WTC11 (cell line): ENCODE data around the gene TAS2R40. TPM values are rescaled to one million over a fixed set of nuclear protein-coding genes. Genes with fewer than 3 reads are reported as not detected.

ENCODE experiments used
- ATAC-seq: fragments of 200-7000 bp; cut with Tn5 transposase; 2 replicates; pipeline ENCODE4 v1.10.0; 2021; ENCODE audit warnings: mild to moderate bottlenecking, moderate library complexity
- CTCF ChIA-PET: fragments of 300-600 bp; sonication (Branson Sonifier 250); formaldehyde crosslinking; loops from one replicate; lab custom pipeline; 2021; ENCODE audit warnings: antibody characterized with exemption; lab: Charles Lee
- POLR2A ChIA-PET: fragments of 350-600 bp; sonication (Branson Sonifier 250); formaldehyde crosslinking; loops from one replicate; lab custom pipeline; 2021; ENCODE audit warnings: antibody characterized with exemption; lab: Charles Lee
- DNase-seq: peaks from one replicate; pipeline ENCODE4 v3.0.0; 2021; ENCODE audit warnings: low spot score
- H3K27ac Mint-ChIP-seq: 2 replicates; pipeline ENCODE4 v1.8.0; 2021; ENCODE audit warnings: mixed read lengths
- H3K27me3 Mint-ChIP-seq: 2 replicates; pipeline ENCODE4 v1.8.0; 2021; ENCODE audit warnings: low read depth, mild to moderate bottlenecking, moderate library complexity, mixed read lengths
- H3K36me3 Mint-ChIP-seq: 2 replicates; pipeline ENCODE4 v1.8.0; 2021; ENCODE audit warnings: mixed read lengths
- H3K4me1 Mint-ChIP-seq: 2 replicates; pipeline ENCODE4 v1.8.0; 2022; ENCODE audit warnings: mixed read lengths
- H3K4me3 Mint-ChIP-seq: 2 replicates; pipeline ENCODE4 v1.8.0; 2021; ENCODE audit warnings: mild to moderate bottlenecking, moderate library complexity, mixed read lengths
- H3K9me3 Mint-ChIP-seq: 2 replicates; pipeline ENCODE4 v1.8.0; 2021; ENCODE audit warnings: mixed read lengths
- ARID4B ChIP-seq: sonication (generic); formaldehyde crosslinking; IDR thresholded peaks from 2 replicates; pipeline ENCODE4 v1.8.0; 2023; ENCODE audit warnings: missing genetic modification reagents, mild to moderate bottlenecking, borderline replicate concordance
- ESRRA ChIP-seq: sonication (generic); formaldehyde crosslinking; IDR thresholded peaks from 2 replicates; pipeline ENCODE4 v1.8.1; 2022; ENCODE audit warnings: mild to moderate bottlenecking, missing genetic modification reagents, borderline replicate concordance
- ETV6 ChIP-seq: sonication (generic); formaldehyde crosslinking; IDR thresholded peaks from 2 replicates; pipeline ENCODE4 v1.8.1; 2022; ENCODE audit warnings: mild to moderate bottlenecking, missing genetic modification reagents
- FOXP1 ChIP-seq: sonication (generic); formaldehyde crosslinking; IDR thresholded peaks from 2 replicates; pipeline ENCODE4 v1.8.0; 2022; ENCODE audit warnings: missing genetic modification reagents, mild to moderate bottlenecking, moderate library complexity, borderline replicate concordance
- GABPB1 ChIP-seq: sonication (generic); formaldehyde crosslinking; IDR thresholded peaks from 2 replicates; pipeline ENCODE4 v1.8.1; 2023; ENCODE audit warnings: mild to moderate bottlenecking, missing genetic modification reagents
- HMGXB4 ChIP-seq: sonication (generic); formaldehyde crosslinking; IDR thresholded peaks from 2 replicates; pipeline ENCODE4 v1.8.1; 2023; ENCODE audit warnings: mild to moderate bottlenecking, moderate library complexity, missing genetic modification reagents
- IRF1 ChIP-seq: sonication (generic); formaldehyde crosslinking; IDR thresholded peaks from 2 replicates; pipeline ENCODE4 v1.8.0; 2023; ENCODE audit warnings: missing genetic modification reagents
- NFE2L1 ChIP-seq: sonication (generic); formaldehyde crosslinking; IDR thresholded peaks from 2 replicates; pipeline ENCODE4 v1.8.1; 2023; ENCODE audit warnings: missing genetic modification reagents
- SOX15 ChIP-seq: fragments of 250-450 bp; sonication (Bioruptor Pico); IDR thresholded peaks from 2 replicates; pipeline ENCODE4 v1.9.0; 2021; ENCODE audit warnings: mild to moderate bottlenecking
- TP53 ChIP-seq: sonication (generic); formaldehyde crosslinking; IDR thresholded peaks from 2 replicates; pipeline ENCODE4 v1.8.1; 2023; ENCODE audit warnings: mild to moderate bottlenecking, missing genetic modification reagents
- USF2 ChIP-seq: sonication (generic); formaldehyde crosslinking; IDR thresholded peaks from 2 replicates; pipeline ENCODE4 v1.8.1; 2023; ENCODE audit warnings: mild to moderate bottlenecking, missing genetic modification reagents, moderate library complexity
- ZMAT4 ChIP-seq: fragments of 250-450 bp; sonication (Bioruptor Pico); IDR thresholded peaks from 2 replicates; pipeline ENCODE4 v1.9.0; 2021; ENCODE audit warnings: mild to moderate bottlenecking
- ZNF232 ChIP-seq: sonication (generic); formaldehyde crosslinking; IDR thresholded peaks from 2 replicates; pipeline ENCODE4 v1.8.0; 2022; ENCODE audit warnings: mild to moderate bottlenecking, missing genetic modification reagents
- ZNF263 ChIP-seq: sonication (generic); formaldehyde crosslinking; IDR thresholded peaks from 2 replicates; pipeline ENCODE4 v1.8.1; 2022; ENCODE audit warnings: low read depth, mild to moderate bottlenecking, moderate library complexity, missing genetic modification reagents
- ZNF423 ChIP-seq: fragments of 250-450 bp; sonication (Bioruptor Pico); IDR thresholded peaks from 2 replicates; pipeline ENCODE4 v2.1.2; 2022; ENCODE audit warnings: mild to moderate bottlenecking, moderate library complexity
- total RNA-seq: library from RNA; stranded (reverse); gene quantifications from 3 replicates; pipeline ENCODE4 v1.2.3, GENCODE V29; 2021
- TF ChIP-seq, protein P1 (sequence below): sonication (generic); formaldehyde crosslinking; IDR thresholded peaks from 2 replicates; pipeline ENCODE4 v1.8.1; 2022; ENCODE audit warnings: mild to moderate bottlenecking, moderate library complexity, missing genetic modification reagents
- TF ChIP-seq, protein P2 (sequence below): sonication (generic); formaldehyde crosslinking; IDR thresholded peaks from 2 replicates; pipeline ENCODE4 v1.8.0; 2022; ENCODE audit warnings: missing genetic modification reagents

TAS2R40 gene
- total RNA-seq, 1 experiment from 2014 or later: not detected

GRCh38 chr7:143202161-143202560 lies 19.7 kb upstream of the TAS2R40 start (continued):
- TF ChIP-seq, protein P1, sequence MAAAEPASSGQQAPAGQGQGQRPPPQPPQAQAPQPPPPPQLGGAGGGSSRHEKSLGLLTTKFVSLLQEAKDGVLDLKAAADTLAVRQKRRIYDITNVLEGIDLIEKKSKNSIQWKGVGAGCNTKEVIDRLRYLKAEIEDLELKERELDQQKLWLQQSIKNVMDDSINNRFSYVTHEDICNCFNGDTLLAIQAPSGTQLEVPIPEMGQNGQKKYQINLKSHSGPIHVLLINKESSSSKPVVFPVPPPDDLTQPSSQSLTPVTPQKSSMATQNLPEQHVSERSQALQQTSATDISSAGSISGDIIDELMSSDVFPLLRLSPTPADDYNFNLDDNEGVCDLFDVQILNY (CRISPR knock-in tag): no peak

GRCh38 chr7:143203386-143203785 lies 18.5 kb upstream of the TAS2R40 start:
- Mint-ChIP-seq H3K36me3 (no peaks in the 10 kb centered on the region), H3K27ac (no peak overlapping the region), H3K9me3 (peaks cover 6% of the 10 kb centered on the region), H3K27me3 (no peaks in the 10 kb centered on the region; the same call in 1 of the 2 replicates), H3K4me3 (no peak overlapping the region), H3K4me1 (0 out of 2 replicates have a peak, but pooled peaks cover 4% of the 10 kb centered on the region)
- ATAC-seq: no peak
- POLR2A ChIA-PET: no interaction called here
- TF ChIP-seq ZNF232 (CRISPR knock-in tag) (no peak), GABPB1 (CRISPR knock-in tag) (no peak), NFE2L1 (CRISPR knock-in tag) (no peak), SOX15 (CRISPR knock-in tag) (no peak), USF2 (CRISPR knock-in tag) (no peak), ZMAT4 (CRISPR knock-in tag) (no peak), ETV6 (CRISPR knock-in tag) (no peak), FOXP1 (CRISPR knock-in tag) (no peak), HMGXB4 (CRISPR knock-in tag) (no peak), ZNF263 (CRISPR knock-in tag) (no peak), ARID4B (CRISPR knock-in tag) (no peak), ESRRA (CRISPR knock-in tag) (no peak), TP53 (CRISPR knock-in tag) (no peak), ZNF423 (CRISPR knock-in tag) (no peak), IRF1 (CRISPR knock-in tag) (no peak)
- TF ChIP-seq, protein P2, sequence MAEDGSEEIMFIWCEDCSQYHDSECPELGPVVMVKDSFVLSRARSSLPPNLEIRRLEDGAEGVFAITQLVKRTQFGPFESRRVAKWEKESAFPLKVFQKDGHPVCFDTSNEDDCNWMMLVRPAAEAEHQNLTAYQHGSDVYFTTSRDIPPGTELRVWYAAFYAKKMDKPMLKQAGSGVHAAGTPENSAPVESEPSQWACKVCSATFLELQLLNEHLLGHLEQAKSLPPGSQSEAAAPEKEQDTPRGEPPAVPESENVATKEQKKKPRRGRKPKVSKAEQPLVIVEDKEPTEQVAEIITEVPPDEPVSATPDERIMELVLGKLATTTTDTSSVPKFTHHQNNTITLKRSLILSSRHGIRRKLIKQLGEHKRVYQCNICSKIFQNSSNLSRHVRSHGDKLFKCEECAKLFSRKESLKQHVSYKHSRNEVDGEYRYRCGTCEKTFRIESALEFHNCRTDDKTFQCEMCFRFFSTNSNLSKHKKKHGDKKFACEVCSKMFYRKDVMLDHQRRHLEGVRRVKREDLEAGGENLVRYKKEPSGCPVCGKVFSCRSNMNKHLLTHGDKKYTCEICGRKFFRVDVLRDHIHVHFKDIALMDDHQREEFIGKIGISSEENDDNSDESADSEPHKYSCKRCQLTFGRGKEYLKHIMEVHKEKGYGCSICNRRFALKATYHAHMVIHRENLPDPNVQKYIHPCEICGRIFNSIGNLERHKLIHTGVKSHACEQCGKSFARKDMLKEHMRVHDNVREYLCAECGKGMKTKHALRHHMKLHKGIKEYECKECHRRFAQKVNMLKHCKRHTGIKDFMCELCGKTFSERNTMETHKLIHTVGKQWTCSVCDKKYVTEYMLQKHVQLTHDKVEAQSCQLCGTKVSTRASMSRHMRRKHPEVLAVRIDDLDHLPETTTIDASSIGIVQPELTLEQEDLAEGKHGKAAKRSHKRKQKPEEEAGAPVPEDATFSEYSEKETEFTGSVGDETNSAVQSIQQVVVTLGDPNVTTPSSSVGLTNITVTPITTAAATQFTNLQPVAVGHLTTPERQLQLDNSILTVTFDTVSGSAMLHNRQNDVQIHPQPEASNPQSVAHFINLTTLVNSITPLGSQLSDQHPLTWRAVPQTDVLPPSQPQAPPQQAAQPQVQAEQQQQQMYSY (CRISPR knock-in tag): no peak
- CTCF ChIA-PET: interaction anchor here (1.0 to 3.8 kb wide), 2 partner anchors 12 to 323 kb away, joined by 4 to 47 read pairs; no protein-coding TSS in a partner anchor
- no peak for DNase-seq
